HG02840 (cell line): ENCODE results near the gene TMEM115.
"Not testable (repeated sequence)": the region's sequence is repeated elsewhere in the genome, so short reads cannot be mapped to it uniquely, and the experiment has no call there.

Experiments used
- ATAC-seq: cut with Tn5 transposase; IDR thresholded peaks from one replicate; pipeline ENCODE4 v1.9.1; 2021; ENCODE audit warnings: mild to moderate bottlenecking, moderate library complexity, moderate number of reproducible peaks; ENCODE audit not compliant: unreplicated experiment, low FRiP score

Gene TMEM115

DNA sequence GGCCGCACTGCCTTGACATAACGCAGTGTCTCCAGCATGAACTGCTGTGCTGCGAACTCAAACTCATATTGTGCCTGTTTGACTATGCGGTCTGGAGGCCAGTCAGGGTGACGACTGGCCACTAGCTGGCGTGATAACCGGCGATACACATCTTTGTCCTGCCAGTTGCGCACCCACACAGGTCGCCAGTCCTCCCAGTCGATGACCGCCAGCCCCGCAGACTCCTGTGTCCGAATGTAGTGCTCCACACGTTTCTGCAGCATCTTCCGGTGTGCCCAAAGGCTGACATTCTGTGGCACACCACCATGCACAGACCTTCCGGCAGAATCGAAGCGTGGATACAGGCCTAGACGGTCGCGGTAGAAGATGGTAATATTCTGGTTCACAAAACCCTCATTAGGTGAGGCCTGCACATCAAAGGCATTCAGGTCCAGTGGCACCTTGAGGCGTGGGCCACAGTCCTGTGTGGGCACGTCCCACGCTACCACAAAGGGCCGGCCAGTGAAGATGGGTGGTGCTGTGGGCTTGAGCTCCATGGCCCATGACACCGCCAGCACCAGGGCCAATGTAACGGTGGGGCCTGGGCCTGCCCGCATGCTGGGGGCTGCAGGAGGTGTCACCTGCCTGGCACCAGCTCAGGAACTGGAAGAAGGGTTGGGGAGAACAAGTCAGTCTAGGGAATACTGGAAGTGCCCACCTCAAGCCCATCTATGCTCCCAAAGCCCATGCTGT, 39.3 kb downstream of the TMEM115 start:
- ATAC-seq = no peak

GRCh38 chr3:50319181-50319893, 40.0 kb downstream of the TMEM115 start:
- no peak for ATAC-seq

- ATAC-seq = no peak
These were observed 40.7 kb downstream of the TMEM115 start for GRCh38 chr3:50318615-50319014.

DNA sequence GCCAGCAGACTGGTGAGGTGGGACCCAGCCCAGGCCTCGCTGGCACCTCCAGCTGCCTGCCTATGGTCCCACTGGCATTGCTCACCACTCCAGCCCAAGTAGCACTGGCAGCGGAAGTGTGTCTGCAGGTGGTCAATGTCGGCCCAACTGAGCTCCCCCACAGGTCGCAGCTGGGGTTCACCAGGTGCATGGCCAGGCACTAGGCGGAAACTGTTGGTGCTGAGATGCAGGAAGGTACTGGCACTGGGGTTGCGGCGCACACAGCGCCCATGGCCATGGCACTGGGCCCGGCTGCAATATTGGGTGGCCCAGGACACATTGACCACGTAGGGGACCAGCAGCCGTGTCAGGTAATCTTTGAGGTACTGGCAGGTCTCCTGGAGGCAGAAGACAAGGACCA, 41.2 kb downstream of the TMEM115 start:
- ATAC-seq = no peak

GRCh38 chr3:50317300-50317699, 42.0 kb downstream of the TMEM115 start:
- ATAC-seq = no peak

DNA sequence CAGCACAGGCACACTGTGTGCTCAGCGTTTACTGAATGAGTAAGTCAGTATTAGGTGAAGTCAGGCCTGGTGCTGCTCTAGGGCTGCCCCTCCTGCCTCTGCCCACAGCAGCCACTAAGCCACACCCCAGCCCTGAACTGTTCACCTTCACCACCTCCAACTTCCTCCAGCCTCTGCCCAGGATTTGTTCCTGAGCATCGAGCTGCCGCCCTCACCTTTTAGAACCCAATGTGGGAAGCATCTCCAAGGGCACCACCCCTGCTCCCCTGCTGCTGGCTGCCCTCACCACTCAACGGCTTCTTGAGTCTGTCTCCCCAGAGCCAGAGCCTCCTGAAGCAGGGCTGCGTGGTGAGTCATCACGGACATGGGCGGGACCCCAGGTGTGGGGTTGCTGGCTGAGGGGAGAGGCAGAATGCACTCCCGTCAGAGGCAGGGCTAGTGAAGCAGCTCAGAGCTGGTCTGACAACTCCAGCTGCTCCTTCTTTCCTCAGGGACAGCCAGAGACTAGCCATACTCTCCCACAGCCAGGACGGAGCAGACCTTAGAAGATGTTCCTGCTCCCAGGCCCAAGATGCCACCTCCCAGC, 42.6 kb downstream of the TMEM115 start:
- ATAC-seq = no peak

GRCh38 chr3:50314816-50315215, 44.5 kb downstream of the TMEM115 start:
- ATAC-seq = no peak

GRCh38 chr3:50314342-50314741, 45.0 kb downstream of the TMEM115 start:
- no peak for ATAC-seq

DNA sequence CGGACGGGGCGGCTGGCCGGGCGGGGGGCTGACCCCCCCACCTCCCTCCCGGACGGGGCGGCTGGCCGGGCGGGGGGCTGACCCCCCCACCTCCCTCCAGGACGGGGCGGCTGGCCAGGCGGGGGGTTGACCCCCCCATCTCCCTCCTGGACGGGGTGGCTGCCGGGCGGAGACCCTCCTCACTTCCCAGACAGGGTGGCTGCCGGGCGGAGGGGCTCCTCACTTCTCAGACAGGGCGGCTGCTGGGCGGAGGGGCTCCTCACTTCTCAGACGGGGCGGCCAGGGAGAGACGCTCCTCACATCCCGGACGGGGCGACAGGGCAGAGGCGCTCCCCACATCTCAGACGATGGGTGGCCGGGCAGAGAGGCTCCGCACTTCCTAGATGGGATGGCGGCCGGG, 47.3 kb downstream of the TMEM115 start:
- not testable (repeated sequence) for ATAC-seq
